ENCODE measurements around the gene LCE3B. TPM values are rescaled to one million over a fixed set of nuclear protein-coding genes. Genes with fewer than 3 reads are reported as not detected.
"Not testable (repeated sequence)": the region's sequence is repeated elsewhere in the genome, so short reads cannot be mapped to it uniquely, and the experiment has no call there.

Gene LCE3B, protein sequence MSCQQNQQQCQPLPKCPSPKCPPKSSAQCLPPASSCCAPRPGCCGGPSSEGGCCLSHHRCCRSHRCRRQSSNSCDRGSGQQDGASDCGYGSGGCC
- not detected for total RNA-seq
- long read RNA-seq, donor 1 = 0 reads
- long read RNA-seq, donor 2 = 0 reads

DNA sequence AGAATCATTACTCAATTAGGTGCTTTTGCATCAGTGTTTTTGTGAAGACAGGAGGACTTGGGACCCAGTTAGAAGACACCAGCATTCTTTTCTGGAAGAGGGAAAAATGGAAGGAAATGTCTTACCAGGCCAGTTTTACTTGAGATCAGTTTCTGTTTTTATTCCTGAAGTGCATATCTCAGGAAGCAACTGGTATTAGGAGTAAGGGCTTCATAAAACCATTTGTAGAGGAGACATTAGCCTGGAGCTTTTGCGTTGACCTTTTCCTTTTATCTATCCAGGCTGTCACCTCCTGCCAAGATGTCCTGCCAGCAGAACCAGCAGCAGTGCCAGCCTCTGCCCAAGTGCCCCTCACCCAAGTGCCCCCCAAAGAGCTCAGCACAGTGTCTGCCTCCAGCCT, at the start of gene LCE3B:
Gene LCE3B, plus strand, starts transcription at position 301 of the 400 bp plus-strand sequence. Its CDS starts 0 bp downstream, at position 301.
- Histone ChIP-seq H3K36me3 (ENCODE audit: low read depth) (no peaks in the 10 kb centered on the region), H3K9me3 (peaks cover 3% of the 10 kb centered on the region), H3K4me3 (no peak within 1 kb of the TSS), H3K4me1 (ENCODE audit: low read depth) (no peaks in the 10 kb centered on the region)
- intact Hi-C loops (cut with DNase I, micrococcal nuclease) = no loop called here
- ATAC-seq = no peak
- no peak for DNase-seq
- TF ChIP-seq, protein P1, sequence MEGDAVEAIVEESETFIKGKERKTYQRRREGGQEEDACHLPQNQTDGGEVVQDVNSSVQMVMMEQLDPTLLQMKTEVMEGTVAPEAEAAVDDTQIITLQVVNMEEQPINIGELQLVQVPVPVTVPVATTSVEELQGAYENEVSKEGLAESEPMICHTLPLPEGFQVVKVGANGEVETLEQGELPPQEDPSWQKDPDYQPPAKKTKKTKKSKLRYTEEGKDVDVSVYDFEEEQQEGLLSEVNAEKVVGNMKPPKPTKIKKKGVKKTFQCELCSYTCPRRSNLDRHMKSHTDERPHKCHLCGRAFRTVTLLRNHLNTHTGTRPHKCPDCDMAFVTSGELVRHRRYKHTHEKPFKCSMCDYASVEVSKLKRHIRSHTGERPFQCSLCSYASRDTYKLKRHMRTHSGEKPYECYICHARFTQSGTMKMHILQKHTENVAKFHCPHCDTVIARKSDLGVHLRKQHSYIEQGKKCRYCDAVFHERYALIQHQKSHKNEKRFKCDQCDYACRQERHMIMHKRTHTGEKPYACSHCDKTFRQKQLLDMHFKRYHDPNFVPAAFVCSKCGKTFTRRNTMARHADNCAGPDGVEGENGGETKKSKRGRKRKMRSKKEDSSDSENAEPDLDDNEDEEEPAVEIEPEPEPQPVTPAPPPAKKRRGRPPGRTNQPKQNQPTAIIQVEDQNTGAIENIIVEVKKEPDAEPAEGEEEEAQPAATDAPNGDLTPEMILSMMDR (IDR thresholded peaks at IDR 0.05) = no peak

DNA sequence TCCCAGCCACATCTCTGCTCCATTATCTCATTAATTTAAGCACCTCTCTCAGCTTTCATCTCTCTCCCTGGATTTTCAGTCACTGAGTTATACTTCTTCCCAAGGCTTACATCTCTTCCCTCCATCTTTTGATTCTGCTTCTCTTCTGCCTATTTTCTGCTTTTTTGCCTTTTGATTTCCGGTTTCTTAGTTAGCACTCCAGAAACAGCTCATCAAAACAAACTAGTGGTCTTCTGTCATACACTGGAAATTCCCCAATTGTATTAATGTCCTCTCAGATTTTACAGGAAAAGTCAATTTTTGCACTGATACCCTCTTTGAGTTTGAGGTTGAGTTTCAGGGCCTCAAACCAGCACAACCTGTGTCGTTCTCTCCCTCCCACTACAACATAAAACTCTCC, 48.5 kb upstream of the LCE3B start:
- no peaks in the 10 kb centered on the region for H3K4me1 ChIP-seq (ENCODE audit: low read depth)
- TF ChIP-seq, protein P1 (IDR thresholded peaks at IDR 0.05) = no peak
- ATAC-seq (no peak), DNase-seq (no peak)
- H3K9me3 ChIP-seq = peaks cover 6% of the 10 kb centered on the region
- intact Hi-C loops (cut with DNase I, micrococcal nuclease) = no loop called here
- no peak overlapping the region for H3K4me3 ChIP-seq
- no peaks in the 10 kb centered on the region for H3K36me3 ChIP-seq (ENCODE audit: low read depth)

DNA sequence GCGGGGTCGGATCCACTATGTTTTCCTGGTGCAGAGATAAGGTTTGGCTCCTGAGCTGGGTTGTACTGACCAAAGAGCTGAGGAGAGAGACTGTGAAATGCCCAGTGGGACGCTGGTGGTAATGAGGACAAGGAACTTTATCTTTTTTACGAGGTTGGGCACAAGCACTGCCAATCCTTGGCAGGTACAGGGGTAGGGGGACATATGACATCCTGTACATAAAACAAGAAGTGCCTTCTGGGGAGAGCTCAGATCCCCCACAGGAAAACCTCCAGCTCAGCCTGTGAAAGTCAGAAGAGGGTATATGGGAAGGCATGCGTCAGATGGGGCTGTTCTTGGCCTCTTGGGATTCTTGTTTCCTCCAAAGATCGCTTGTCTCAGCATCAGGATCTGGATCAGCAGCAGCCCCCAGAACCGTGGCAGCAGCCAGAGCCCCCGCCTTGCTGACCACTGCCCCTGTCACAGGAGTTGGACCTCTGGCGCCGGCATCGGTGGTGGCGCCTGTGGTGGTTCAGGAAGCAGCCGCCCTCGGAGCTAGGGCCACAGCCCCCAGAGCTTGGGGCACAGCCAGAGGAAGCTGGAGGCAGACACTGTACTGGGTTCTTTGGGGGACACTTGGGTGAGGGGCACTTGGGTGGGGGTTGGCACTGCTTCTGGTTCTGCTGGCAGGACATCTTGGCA, 47.9 kb upstream of the LCE3B start:
- no peak for DNase-seq
- intact Hi-C loops (cut with DNase I, micrococcal nuclease) = no loop called here
- peaks cover 6% of the 10 kb centered on the region for H3K9me3 ChIP-seq
- no peaks in the 10 kb centered on the region for H3K4me1 ChIP-seq (ENCODE audit: low read depth)
- TF ChIP-seq, protein P1 (IDR thresholded peaks at IDR 0.05) = no peak
- no peaks in the 10 kb centered on the region for H3K36me3 ChIP-seq (ENCODE audit: low read depth)
- H3K4me3 ChIP-seq = no peak overlapping the region
- no peak for ATAC-seq

DNA sequence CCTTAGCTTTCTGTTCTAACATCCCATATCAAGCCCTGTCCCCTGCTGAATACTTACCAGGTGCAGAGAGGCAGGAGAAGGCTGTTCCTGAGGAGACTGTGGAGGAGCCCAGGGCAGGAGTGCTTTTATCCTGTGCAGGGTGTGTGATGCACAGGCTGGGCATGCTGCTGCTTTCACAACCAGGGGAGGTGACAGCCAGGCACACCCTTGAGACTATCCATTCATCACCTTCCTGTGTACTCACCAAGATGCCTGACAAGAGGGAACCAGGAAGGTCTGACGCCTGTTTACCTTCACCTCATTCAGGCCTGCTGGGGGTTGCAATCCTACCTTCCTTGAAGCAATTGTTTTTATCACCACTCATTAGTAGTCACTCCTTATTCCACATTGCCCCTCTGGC, 46.9 kb upstream of the LCE3B start, which contains the start of gene LCE3E:
Gene LCE3E, minus strand, starts transcription at position 100 of the 400 bp plus-strand sequence. CDS start 572 bp downstream, outside the sequence.
- TF ChIP-seq, protein P1 (IDR thresholded peaks at IDR 0.05) = no peak
- H3K9me3 ChIP-seq = peaks cover 6% of the 10 kb centered on the region
- intact Hi-C loops (cut with DNase I, micrococcal nuclease) = no loop called here
- no peak for DNase-seq
- H3K4me1 ChIP-seq (ENCODE audit: low read depth) = no peaks in the 10 kb centered on the region
- H3K4me3 ChIP-seq = no peak within 1 kb of the TSS
- no peaks in the 10 kb centered on the region for H3K36me3 ChIP-seq (ENCODE audit: low read depth)
- no peak for ATAC-seq

DNA sequence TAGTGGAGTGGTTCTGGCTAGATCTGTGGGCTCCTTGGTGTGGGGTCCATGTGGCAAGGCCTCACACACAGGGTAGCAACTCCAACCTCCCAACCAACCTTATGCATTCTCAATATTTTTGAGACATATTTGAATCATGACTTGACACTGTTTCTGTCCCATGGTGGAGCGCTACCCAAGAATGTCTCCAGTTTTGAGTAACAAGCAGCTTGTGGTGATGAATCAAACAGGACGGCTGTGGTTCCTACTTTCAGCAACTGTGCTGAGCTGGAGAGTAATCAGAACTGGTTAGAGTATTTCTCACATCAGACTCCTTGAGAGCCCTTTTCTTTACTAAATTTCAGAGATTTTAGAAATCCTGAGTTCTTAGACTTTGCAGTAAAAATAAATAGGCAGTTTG, 36.4 kb upstream of the LCE3B start:
- TF ChIP-seq, protein P1 (IDR thresholded peaks at IDR 0.05) = no peak
- H3K9me3 ChIP-seq = no peaks in the 10 kb centered on the region
- no peak for ATAC-seq
- no peak for DNase-seq
- no peaks in the 10 kb centered on the region for H3K36me3 ChIP-seq (ENCODE audit: low read depth)
- H3K4me1 ChIP-seq (ENCODE audit: low read depth) = no peaks in the 10 kb centered on the region
- no peak overlapping the region for H3K4me3 ChIP-seq
- intact Hi-C loops (cut with DNase I, micrococcal nuclease) = no loop called here

DNA sequence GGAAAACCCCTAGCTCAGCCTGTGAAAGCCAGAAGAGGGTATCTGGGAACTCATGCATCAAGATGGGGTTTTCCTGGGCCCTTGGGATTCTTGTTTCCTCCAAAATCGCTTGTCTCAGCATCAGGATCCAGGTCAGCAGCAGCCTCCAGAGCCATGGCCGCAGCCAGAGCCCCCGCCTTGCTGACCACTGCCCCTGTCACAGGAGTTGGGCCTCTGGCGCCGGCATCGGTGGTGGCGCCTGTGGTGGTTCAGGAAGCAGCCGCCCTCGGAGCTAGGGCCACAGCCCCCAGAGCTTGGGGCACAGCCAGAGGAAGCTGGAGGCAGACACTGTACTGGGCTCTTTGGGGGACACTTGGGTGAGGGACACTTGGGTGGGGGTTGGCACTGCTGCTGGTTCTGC, 34.1 kb upstream of the LCE3B start:
- H3K36me3 ChIP-seq (ENCODE audit: low read depth); intact Hi-C loops (cut with DNase I, micrococcal nuclease); ATAC-seq; DNase-seq; H3K4me1 ChIP-seq (ENCODE audit: low read depth); H3K4me3 ChIP-seq; H3K9me3 ChIP-seq: not testable (repeated sequence)

Data from mucosa of descending colon (tissue), 3 donors.